MV-4-11 (cell line): ENCODE measurements around the gene SAMD5.
"Not testable (repeated sequence)": the region's sequence is repeated elsewhere in the genome, so short reads cannot be mapped to it uniquely, and the experiment has no call there.

ENCODE experiments used
- DNase-seq: peaks from one replicate; lab custom pipeline; 2025; lab: John Stamatoyannopoulos, UW

SAMD5 gene

DNA sequence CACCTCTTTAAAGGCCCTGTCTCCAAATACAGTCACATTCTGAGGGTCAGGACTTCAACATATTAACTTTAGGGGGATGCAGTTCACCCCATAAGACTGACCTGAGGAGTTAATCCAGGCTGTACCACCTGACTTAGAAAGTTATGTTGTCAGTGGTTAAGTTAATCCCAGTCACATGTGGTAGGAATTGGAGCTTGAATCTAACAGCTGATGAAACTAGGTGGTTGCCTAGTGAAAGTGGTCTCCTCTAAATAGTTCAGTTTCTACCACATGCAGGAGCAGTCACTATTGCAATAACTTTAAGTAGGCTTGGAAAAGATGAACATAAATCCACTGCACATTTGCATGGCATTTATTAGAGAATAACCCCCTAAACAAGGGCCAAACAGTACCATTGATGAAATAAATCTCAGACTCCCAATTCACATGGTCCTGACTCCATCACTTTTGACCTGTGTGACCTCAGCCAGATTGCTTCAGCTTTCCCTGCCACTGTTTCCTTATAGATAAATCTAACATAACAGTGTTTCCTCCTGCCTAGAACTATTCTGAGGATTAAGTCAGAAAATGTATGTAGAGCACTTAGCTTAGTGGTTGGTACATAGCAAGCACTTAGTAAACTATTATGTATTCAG, 20.1 kb downstream of the SAMD5 start:
- DNase-seq: no peak

DNA sequence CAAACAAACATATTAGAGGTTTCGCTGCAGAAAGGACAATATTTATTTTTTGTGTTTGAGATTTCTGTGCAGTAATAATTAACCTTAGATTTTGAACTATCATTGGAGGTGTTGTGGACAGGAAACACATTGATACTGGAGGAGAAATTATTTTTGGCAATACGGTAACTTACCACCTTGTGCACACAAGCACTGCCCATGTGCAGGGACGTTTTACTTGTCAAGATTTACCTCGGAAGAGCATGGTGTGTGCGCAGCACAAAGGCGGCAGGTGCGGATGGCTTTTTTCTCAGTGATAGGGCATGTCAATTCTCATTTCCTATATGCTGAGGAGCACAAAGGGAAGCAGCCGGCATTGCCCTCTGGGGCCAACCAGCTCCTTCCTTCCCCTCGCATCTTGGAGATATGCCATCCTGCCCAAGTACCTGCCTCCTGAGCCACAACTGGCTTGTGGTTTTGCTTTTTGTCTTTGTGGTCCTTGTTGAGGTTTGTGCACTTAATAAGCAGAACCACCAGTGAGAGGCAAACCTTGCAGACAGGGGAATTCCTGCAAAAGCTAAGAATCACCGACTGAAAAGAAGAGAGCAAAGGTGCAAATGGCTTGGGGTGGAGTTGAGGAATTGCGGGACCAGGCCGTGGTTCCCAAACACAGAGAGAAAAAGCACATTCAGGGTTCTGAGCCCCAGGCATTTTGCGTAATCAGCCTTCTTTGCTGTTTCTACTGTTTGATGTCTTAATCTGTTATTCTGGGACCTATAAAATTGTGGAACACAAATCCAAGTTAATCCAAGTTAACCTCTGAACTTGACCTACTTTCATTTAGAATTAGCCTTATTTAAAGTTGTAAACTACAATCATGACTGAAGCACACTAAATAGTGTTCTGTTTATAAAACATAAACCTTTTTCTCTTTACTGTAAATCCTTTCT, 21.9 kb downstream of the SAMD5 start:
- DNase-seq: peak; percentile 4

DNA sequence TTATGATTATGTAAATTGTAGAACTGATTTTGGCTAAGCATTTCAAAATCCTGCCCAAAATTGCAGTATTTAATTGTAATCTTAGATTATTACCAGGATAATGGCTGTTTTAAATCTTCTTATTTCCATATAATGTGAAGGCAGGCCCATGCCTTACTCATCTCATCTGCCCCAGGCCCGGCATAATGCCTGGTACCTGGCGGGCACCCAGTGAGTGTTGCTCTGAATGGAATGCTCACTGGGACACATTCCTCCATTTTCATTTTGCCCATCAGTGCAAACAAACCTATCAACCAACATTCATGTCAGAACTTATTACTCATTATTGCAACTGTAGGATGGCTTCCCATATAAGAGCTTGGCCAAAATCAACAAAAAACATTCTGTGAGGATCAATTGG, 22.8 kb downstream of the SAMD5 start:
- no peak for DNase-seq

DNA sequence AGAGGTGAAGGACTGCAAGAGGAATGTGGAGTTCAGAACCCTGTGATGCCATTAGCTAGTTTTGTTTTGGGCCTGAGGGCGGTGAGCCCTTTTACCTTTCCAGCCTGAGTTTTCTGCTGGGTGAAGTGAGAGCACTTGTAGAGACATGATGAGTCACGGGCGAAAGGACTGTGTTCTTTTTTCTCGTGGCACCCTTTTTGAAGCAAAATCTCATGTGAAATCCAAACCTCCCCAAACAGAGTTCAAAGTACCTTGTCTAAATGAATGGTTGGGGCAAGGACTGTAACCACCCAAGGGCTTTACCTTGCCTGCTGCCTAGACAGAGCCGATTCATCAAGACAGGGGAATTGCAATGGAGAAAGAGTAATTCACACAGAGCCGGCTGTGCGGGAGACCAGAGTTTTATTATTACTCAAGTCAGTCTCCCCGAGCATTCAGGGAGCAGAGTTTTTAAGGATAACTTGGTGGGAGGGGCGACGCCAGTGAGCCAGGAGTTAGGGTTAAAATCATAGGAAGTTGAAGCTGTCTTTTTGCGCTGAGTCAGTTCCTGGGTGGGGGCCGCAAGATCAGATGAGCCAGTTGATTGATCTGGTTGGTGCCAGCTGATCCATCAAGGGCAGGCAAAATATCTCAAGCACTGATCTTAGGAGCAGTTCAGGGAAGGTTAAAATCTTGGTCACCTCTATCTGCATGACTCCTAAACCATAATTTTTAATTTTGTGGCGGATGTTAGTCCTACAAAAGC, 25.8 kb downstream of the SAMD5 start:
- DNase-seq: no peak

DNA sequence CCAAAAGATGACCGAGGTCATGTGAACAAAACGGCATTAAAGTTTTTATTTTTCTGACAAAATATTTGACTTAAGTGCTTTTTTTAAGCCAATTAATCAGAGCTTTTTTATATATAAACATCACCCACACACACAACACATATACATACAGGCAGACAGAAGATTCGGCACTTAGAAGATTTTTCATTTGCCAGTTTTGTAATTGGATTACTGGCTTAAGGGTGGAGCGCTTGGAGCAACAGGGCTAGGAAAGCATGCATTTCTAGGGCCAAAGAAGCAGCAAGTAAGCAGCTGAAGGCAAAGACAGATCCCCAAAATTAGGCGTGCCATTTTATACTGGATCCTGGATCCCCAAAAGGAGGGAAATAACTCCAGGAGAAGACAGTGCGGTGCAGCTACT, 30.3 kb downstream of the SAMD5 start:
- DNase-seq: no peak

DNA sequence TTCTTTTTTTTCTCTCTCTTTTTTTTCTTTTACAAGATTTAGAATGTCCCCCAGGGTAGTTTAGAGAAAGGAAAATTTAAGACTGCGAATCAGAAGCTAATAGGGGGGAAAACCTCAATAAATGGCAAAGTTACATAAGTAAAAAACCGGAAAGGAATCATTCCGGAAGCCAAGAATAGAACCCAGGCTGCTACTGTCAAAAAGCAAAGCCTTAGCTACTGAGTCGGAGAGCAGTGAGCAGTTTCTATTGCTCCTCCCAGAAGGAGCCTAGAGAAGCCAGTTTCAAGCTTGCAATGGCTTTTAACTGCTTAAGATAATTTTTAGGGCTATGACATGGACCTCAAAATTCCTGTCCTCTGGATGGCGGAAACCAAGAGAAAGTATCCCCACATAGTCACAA, 31.6 kb downstream of the SAMD5 start:
- DNase-seq: no peak

DNA sequence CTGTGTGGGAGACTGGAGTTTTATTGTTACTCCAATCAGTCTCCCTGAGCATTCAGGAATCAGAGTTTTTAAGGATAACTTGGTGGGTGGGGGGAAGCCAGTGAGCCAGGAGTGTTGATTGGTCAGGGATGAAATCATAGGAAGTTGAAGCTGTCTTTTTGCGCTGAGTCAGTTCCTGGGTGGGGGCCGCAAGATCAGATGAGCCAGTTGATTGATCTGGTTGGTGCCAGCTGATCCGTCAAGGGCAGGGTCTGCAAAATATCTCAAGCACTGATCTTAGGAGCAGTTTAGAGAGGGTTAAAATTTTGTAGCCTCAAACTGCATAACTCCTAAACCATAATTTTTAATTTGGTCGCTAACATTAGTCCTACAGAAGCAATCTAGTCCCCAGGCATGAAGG, 33.9 kb downstream of the SAMD5 start:
- DNase-seq: not testable (repeated sequence)

DNA sequence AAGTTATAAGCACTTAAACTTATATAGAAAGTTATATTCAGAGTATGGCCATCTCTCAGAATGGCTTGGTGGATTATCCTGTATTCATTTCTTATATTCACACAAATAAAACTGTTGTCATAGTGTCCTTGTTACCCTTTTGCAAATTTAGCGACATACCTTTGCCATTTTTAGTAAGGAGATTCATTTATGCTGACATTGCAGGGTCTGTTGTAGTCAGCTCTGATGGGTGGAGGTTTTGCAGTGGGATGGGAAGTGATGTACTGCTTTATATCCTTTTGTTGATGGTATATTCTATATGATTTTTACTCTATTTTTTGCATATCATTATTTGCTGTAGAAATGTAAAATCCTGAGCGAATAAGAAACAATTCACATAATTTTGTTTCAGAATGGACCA, 35.9 kb downstream of the SAMD5 start:
- no peak for DNase-seq

DNA sequence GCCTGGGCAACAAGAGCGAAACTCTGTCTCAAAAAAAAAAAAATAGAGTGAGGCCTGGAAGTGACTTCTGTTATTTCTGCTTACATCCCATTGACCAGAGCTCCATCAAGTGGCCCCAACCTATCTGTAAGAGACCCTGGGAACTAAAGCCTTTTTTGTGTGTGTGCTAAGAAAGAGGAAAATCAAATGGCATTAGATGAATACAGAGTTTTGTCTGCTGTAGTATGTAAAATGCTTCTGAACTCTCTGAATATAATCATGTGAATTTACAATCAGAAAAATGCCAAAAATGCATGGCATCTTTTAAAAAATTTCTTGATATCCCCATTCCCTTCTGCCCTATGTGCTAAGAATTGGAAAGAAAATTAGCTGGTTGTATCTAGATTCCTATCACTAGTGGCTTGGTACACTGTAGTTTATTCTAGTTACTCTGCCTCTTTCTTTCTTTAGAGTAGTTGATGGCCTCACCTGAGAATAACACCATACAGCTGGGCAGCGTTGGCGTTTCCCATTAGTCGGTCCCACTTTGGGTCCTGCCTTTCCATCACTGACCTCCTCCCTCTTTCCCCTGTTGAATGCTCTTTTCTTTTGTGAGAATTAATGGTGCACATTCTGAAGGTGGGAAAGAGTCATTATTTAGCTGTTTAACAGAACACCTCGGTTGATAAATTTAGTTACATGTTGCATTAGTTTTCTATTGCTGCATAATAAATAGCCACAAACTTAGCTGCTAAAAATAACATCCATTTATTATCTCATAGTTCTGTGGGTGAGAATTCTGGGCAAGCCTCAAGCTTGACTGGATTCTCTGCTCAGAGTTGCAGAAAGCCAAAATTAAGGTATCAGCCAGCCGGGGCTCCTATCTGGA, 38.2 kb downstream of the SAMD5 start:
- DNase-seq: no peak

DNA sequence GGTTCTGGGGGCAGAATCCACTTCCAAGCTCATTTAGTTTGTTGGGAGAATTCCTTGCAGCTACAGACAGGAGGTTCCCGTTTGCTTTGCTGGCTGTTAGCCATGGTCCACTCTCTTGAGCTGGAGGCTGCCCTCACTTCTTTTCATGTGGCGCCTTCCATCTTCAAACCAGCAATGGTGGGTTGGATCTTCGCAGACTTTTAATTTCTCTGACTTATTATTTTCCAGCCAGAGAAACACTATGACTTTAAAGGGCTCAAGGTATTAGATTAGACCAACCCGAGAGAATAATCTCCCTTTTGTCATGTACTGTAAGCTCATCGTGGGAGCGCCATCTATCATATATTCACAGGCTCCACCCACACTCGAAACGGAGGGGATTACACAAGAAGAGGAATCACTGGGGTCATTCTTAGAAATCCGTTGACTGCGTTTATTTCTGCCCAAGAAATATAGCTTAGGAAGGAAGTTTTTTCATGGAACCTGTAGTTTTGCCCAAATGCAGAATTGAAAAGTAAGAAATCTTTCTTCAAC, 38.9 kb downstream of the SAMD5 start:
- peak; percentile 0 for DNase-seq

DNA sequence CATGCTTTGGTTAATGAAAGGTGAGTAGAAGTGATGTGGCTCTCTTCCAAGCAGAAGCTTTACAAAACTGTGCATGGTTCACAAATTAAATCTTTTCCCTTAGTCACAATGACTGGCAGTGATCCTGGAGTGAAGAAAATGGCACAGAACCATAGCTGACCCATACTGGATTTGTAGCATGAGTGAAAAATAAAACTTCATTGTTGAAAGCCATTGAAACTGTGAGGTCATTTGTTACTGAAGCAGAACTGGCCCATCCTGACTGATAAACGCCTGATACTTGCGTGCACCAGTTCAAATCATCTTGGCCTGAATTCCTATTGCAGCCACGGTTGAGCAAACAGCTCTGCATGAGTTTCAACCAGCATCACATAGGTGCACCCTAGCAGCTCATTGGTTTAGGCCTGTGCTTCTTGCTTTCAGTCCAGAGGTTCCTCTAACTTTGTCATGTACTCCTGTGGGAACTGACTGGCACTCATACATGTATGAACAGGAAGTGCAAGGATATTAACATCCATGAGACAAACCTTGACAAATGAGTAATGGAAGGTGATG, 40.5 kb downstream of the SAMD5 start:
- no peak for DNase-seq

DNA sequence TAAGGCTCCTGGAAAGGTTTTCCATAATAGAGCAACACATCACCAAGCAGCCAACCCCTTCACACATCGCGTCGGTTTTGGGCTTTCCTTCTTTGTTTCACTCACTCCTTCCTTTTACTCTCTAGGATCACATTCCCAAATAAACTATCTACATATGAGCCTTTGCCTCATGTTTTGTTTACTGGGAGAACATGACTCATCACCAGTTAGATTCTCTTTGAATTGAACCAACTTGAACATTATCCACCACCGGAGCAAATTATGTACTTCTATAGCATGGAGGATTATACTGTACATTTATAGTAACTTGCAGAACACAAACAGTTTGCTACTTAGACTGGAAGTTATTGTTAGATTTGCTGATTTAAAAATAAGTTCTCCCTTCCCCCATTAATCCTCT, 41.0 kb downstream of the SAMD5 start:
- no peak for DNase-seq

DNA sequence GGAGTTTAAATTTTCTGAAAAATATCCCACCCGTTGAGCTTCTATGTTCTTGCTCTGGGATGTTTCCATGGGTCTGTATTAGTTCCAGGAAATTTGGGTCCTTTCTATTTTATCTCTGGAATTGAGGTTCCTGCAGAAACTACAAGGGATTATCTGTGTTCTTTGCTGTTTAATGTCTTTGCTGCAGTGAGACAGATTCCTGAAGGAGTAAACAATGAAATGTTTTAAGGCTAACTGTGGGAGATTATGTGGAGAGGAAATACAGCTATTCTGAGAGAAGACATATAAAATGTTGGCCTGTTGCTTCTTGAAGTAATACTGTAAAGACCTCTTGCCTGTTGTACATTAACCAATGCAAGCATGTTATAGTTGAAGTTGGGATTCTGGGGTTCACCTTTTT, 43.5 kb downstream of the SAMD5 start:
- no peak for DNase-seq

DNA sequence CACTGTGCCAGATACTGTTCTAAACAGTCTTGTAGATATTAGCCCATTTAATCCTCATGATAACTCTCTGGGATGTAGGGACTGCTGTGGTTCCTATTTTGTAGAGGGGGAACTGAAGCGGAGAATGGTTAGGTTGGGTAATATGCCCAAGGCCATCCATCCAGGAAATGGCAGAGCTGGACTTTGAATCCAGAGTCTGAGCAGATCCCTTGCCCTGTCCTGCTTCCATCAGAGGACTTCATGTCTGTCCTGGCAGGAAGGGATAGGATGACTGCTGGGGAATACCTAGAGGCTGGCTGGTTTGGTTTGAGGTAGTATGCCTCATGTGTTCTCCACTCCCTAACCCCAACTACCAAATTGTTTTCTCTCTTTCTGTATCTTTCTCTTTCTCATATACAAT, 44.6 kb downstream of the SAMD5 start:
- DNase-seq: no peak

DNA sequence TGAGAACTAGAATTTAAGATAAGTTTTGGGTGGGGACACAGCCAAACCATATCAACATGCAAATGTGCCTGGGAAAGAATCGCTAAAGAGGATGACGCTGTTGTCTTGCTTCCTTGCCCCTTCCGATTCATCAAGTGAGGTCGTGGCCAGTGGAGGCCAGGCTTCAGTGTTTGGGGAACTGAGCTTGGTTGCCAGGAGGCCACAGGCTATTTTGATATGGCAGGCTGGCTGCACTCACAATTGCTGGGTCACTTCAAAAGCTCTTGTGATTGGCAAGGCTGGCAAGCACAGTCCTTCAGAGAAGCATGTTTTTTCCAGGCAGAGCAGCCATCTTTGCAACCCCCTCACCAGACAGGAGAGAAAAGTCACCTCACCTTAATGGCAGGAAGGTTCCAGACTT, 45.8 kb downstream of the SAMD5 start:
- no peak for DNase-seq

DNA sequence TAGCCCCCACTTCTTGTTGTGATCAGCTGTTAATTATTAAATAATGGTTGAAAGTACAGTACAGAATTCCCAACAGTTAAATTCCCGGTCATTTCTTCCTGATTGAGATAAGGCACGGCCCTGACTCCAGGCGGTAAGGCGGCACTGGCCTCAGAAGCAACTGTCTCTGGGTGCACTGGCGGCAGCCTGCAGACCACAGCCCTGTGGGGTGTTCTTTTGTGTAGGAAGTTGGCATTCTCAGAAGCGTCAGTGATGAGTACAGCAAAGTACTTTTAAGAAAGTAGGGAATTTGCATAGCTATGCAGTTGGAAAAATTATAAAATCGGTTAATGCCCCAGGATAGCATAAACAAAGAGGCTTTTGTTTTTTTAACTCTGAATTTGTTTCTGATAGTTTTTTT, 50.5 kb downstream of the SAMD5 start:
- no peak for DNase-seq

DNA sequence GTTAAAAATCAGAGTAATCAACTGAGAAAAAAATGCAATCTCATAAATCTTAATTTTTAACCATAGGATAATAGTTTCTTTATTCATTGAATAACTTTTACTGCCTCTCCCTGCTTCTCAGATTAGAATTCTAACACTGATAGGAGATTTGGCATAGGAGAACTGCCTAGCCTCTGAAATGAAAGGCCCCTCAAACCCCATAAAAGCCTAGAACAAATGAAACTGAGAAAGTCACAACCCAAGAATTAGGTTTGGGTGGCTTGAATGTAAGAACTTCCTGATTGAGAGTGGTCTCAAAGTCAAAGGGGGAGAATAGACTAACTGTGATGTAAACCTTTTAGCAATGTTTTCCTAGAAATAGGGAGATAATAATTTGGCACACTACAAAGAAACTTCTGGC, 52.2 kb downstream of the SAMD5 start:
- DNase-seq: no peak

DNA sequence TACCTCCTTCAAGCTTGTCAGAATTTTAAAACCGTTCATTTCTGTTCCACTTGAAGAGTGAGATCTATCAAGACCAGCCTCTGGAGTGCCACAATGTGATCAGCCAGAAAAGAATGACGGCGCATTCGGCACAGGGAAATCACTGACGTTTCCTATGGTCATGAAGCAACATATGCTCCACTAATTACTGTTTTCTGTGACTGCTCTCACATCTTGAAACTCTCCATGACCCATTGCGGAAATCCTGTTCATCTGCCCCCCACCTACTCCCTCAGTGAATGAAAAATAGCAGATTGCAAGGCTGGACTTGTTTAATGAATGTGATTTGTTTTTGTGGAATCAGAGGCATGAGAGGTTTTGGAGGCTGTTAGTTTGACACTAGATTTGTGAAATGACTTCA, 53.2 kb downstream of the SAMD5 start:
- no peak for DNase-seq

DNA sequence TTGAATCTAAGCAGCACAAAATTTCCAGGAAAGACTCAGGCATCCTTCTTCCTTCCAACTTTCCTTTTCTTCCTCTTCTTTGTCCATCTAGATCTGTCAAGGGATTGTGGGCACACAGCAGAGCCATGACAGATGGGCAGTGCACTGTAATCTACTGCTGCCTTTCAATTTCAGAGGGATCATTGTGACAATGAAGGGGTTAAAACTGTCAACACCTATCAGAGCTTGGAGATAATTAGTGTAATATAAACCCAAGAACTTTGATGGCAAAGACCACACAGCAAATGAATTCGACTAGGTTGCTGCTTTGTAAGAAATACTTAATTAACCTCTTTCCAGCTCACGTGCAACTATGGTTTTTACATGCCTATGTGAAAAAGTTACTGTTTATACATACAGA, 55.0 kb downstream of the SAMD5 start:
- DNase-seq: no peak

DNA sequence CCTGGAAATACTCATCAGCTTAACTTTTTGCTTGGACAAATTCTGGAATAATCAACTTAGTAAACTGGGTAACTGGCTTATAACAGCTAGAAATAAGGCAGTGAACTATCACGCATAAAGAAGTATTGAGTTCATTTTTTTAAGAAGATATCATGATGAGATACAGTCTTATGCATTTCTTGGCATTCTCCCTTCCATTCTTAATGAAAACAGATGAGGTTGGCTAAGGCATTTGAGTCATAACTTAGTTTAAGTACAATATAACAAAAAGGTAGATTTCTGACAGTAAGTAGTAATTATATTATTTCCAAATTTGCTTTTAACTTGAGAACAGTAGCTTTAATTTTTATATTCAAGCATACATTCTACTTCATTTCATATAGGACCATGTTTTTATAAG, 56.1 kb downstream of the SAMD5 start:
- no peak for DNase-seq

DNA sequence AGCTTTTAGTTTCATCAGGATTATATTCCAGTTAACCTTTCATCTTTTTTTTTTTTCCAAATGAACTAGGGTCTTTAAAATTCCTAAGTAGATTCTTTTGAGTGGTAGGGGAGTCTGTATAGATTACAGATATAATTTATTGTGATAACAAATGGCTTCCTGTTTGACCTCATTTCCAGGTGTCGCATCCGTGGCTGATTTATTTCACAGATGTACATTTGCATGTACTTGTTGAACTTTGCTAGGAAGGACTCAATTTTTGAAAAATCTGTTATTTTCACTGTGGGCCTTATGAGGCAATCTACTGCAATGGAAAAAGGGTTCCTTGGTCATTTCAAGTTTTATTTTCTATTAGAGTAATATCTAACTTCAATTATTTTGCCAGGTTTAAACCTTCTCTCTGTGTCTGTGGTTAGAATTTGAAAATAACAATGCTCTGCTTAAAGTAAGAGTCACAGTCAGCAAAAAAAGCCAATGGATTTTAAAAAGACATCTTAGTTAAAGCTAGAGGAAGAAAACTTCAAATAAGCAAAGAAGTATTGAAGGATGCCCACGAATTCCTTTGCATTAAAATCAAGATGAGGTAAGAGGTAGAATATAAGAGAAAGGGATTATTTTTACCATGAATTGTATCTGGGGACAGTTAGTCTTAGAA, 57.9 kb downstream of the SAMD5 start:
- no peak for DNase-seq
